Measurements from ENCODE around the gene IPPK.

IPPK gene

DNA sequence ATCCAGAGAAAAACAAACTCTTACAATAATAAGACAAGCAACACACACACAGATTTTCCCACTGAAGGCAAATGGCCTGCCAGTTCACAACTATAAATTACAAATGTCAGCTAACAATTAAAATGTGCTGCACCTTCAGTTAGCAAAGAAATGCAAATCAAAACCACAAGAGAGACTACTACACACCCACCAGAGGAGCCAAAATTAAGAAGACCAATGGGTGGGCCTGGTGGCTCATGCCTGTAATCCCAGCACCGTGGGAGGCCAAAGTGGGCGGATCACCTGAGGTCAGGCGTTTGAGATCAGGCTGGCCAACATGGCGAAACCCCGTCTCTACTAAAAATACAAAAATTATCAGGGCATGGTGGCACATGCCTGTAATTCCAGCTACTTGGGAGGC, 15.1 kb upstream of the IPPK start:
- Histone ChIP-seq H3K36me3 (ENCODE audit: insufficient read depth, low read length) (no peaks in the 10 kb centered on the region), H3K4me2 (ENCODE audit: low read length) (peak overlapping the region; percentile 56), H3K9me2 (ENCODE audit: low read depth, low read length) (no peaks in the 10 kb centered on the region), H4K20me1 (ENCODE audit: insufficient read depth, low read length) (no peaks in the 10 kb centered on the region), H3K9me3 (ENCODE audit: low read length) (peaks cover under 1% of the 10 kb centered on the region; the same call in 1 of the 2 replicates), H3K79me2 (ENCODE audit: insufficient read depth, low read length) (no peaks in the 10 kb centered on the region), H3K4me3 (ENCODE audit: low read depth, low read length, poor library complexity, severe bottlenecking) (peak overlapping the region; percentile 29), H3K27me3 (ENCODE audit: insufficient read depth, low read length) (no peaks in the 10 kb centered on the region), H3K4me1 (ENCODE audit: insufficient read depth, low read length, severe bottlenecking) (peaks cover 25% of the 10 kb centered on the region), H3F3A (ENCODE audit: insufficient read depth, low read length) (no peaks in the 10 kb centered on the region), H3K9ac (ENCODE audit: low read length) (peak overlapping the region; percentile 53), H3K27ac (ENCODE audit: low read depth, low read length, poor library complexity, severe bottlenecking) (peak overlapping the region; percentile 92), H2AFZ (ENCODE audit: low read length) (peak overlapping the region; percentile 22)
- TF ChIP-seq, protein P1, sequence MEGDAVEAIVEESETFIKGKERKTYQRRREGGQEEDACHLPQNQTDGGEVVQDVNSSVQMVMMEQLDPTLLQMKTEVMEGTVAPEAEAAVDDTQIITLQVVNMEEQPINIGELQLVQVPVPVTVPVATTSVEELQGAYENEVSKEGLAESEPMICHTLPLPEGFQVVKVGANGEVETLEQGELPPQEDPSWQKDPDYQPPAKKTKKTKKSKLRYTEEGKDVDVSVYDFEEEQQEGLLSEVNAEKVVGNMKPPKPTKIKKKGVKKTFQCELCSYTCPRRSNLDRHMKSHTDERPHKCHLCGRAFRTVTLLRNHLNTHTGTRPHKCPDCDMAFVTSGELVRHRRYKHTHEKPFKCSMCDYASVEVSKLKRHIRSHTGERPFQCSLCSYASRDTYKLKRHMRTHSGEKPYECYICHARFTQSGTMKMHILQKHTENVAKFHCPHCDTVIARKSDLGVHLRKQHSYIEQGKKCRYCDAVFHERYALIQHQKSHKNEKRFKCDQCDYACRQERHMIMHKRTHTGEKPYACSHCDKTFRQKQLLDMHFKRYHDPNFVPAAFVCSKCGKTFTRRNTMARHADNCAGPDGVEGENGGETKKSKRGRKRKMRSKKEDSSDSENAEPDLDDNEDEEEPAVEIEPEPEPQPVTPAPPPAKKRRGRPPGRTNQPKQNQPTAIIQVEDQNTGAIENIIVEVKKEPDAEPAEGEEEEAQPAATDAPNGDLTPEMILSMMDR (IDR thresholded peaks at IDR 0.05; ENCODE audit: low read length), result no peak
- no peak for TF ChIP-seq EZH2 (IDR thresholded peaks at IDR 0.05; ENCODE audit: borderline replicate concordance, low read length)

DNA sequence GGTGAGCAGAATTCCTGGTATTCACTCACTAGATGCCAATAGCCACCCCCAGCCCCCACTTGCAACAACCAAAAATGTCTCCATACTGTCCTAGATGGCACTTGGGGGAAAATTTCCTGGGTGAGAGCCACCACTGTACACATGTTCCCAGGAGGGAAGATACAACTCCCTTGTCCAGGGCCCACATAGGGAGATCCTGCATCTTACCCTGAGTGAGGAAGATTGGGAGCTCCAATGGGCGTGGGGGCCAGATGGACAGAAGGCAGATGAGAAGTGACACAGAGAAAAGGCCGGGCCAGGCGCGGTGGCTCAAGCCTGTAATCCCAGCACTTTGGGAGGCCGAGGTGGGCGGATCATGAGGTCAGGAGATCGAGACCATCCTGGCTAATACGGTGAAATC, 12.3 kb upstream of the IPPK start:
- no peak for TF ChIP-seq EZH2 (IDR thresholded peaks at IDR 0.05; ENCODE audit: borderline replicate concordance, low read length)
- Histone ChIP-seq H3K27me3 (ENCODE audit: insufficient read depth, low read length) (no peaks in the 10 kb centered on the region), H3K4me2 (ENCODE audit: low read length) (no peak overlapping the region), H3K9me2 (ENCODE audit: low read depth, low read length) (no peaks in the 10 kb centered on the region), H3K36me3 (ENCODE audit: insufficient read depth, low read length) (no peaks in the 10 kb centered on the region), H3K4me1 (ENCODE audit: insufficient read depth, low read length, severe bottlenecking) (peaks cover 25% of the 10 kb centered on the region), H3K9me3 (ENCODE audit: low read length) (no peaks in the 10 kb centered on the region), H4K20me1 (ENCODE audit: insufficient read depth, low read length) (no peaks in the 10 kb centered on the region), H3K79me2 (ENCODE audit: insufficient read depth, low read length) (no peaks in the 10 kb centered on the region), H3K9ac (ENCODE audit: low read length) (no peak overlapping the region), H2AFZ (ENCODE audit: low read length) (no peak overlapping the region), H3K4me3 (ENCODE audit: low read depth, low read length, poor library complexity, severe bottlenecking) (no peak overlapping the region), H3K27ac (ENCODE audit: low read depth, low read length, poor library complexity, severe bottlenecking) (no peak overlapping the region), H3F3A (ENCODE audit: insufficient read depth, low read length) (no peaks in the 10 kb centered on the region)

DNA sequence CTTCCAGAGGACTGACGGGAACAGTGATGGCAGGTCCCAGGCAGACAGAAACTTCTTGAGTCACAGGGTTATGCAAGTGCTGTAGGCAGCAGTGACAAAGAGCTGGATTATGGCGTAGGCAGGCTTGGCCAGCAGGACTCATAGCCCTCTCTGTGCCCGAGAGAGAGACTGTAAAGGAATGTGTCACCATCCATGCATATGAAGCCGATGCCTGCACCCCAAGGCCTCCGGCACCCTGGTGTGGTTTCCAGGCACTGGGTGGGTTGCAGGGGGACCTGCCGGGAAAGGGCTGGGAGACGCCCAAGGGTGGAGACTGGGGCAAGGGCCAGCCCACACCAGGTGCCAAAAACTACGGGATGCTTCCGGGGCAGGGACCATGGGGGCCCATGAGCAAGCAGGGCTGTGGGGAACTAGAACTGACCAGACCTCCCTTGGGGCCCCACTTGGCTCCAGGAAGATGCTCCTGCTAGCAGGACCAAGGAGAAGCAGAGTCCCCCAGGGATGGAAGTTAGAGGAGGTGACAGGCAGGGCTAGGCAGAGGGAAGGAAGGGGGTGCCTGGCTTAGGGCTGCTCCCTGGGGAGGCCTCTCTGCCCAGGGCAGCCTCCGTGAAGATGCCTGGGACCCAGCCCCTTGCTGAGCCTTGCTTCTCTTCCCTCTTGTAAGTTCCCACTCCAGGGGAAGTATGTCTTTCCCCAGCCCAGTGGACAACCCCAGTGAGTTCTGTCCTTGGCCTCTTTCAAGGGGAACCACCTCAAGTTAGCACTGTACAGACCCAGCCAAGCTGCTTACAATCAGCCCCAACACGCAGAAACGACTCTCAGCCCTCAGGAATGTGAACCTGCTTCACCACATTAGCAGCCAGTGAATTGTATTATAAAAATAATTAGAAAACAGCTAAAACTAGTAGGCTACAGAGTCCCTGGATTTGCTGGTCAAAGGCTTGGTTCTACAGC, 10.5 kb upstream of the IPPK start:
- peaks cover 20% of the 10 kb centered on the region for H3K4me1 ChIP-seq (ENCODE audit: insufficient read depth, low read length, severe bottlenecking)
- no peak overlapping the region for H2AFZ ChIP-seq (ENCODE audit: low read length)
- no peaks in the 10 kb centered on the region for H3K27me3 ChIP-seq (ENCODE audit: insufficient read depth, low read length)
- H3K9ac ChIP-seq (ENCODE audit: low read length), result no peak overlapping the region
- H4K20me1 ChIP-seq (ENCODE audit: insufficient read depth, low read length), result no peaks in the 10 kb centered on the region
- H3K27ac ChIP-seq (ENCODE audit: low read depth, low read length, poor library complexity, severe bottlenecking), result no peak overlapping the region
- no peaks in the 10 kb centered on the region for H3K79me2 ChIP-seq (ENCODE audit: insufficient read depth, low read length)
- no peaks in the 10 kb centered on the region for H3K36me3 ChIP-seq (ENCODE audit: insufficient read depth, low read length)
- TF ChIP-seq EZH2 (IDR thresholded peaks at IDR 0.05; ENCODE audit: borderline replicate concordance, low read length), result no peak
- TF ChIP-seq, protein P1 (IDR thresholded peaks at IDR 0.05; ENCODE audit: low read length), result no peak
- H3K4me2 ChIP-seq (ENCODE audit: low read length), result no peak overlapping the region
- H3K9me2 ChIP-seq (ENCODE audit: low read depth, low read length), result no peaks in the 10 kb centered on the region
- no peaks in the 10 kb centered on the region for H3K9me3 ChIP-seq (ENCODE audit: low read length)
- H3K4me3 ChIP-seq (ENCODE audit: low read depth, low read length, poor library complexity, severe bottlenecking), result no peak overlapping the region
- no peaks in the 10 kb centered on the region for H3F3A ChIP-seq (ENCODE audit: insufficient read depth, low read length)
